GM21515 (cell line): ENCODE measurements around the gene TOMM22.
"Not testable (repeated sequence)": the region's sequence is repeated elsewhere in the genome, so short reads cannot be mapped to it uniquely, and the experiment has no call there.

Experiments
- ATAC-seq: cut with Tn5 transposase; IDR thresholded peaks from one replicate; pipeline ENCODE4 v1.9.1; 2021; ENCODE audit not compliant: unreplicated experiment

The TOMM22 gene

DNA sequence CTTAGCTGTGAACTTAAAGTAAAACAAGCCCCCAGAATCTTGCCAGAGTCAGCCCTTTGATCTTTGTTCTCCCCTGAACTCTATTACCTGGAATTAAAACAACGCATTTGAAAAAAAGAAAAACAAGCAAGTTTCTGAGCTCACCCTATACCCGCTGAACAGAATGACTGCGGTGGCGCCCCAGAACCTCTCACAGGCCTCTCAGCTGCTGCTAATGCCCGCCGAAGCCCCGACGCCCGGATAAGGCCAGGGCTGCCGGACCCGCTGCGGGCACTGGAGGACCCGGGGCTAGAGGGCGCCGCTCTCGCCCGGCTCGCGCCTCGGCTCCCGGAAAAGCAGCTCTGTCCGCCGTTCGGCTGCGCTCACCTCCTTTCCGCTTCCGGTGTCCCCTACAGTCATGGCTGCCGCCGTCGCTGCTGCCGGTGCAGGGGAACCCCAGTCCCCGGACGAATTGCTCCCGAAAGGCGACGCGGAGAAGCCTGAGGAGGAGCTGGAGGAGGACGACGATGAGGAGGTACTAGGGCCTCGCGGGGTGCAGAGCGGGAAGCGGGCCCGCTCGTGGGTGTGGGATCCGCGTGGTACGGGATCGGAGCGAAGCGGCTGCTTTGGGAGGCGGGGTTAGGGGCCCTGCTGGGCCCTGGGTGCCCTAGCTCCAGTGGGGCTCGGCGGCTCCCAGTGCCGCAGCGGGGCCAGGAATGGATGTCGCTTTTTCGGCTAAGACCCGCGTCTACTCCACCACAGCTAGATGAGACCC, at the start of gene TOMM22:
TOMM22 (plus strand) TSS at position 376 of the 754 bp plus-strand sequence; CDS start at position 398, 22 bp downstream.
- ATAC-seq = peak; percentile 83

DNA sequence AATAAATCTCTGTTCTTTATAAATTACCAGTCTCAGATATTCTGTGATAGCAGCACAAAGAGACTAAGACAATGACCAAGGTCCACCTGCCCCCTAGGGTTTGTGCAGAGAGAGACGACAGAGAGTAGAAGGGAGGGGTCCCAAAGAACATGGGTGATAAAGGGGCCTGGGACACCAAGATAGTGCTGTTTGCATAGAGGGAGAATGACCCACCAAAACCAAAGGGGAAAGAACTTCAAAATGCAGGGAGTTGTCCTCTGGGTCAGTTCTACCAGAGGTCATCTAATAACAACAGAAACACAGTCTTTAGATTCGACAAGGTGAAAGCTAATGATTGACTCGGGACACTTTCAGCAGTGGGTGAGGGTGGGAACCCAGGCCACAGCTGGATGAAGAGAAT, 49.2 kb upstream of the TOMM22 start:
- no peak for ATAC-seq

- ATAC-seq = no peak
These were observed 43.5 kb upstream of the TOMM22 start for GRCh38 chr22:38638216-38638615.

DNA sequence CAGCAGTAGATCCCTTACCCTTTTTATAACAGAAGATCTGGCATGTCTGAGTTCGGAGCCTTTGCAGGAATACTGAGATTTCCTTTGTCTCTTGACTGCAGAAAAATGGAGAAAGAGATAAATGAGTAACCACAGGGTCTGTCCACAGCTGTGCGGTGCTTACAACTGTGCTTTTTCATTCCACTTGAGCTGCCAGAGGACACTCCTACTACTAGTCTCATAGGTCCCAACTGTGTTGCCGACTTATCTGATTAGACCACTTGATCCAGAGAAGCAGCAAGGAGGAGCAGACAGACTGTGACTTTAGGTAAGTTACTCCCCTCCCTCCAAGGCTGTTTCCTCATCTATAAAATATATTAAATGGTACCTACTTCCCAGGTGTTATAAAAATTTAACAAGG, 43.0 kb upstream of the TOMM22 start:
- no peak for ATAC-seq

- ATAC-seq = no peak
These were observed 40.2 kb upstream of the TOMM22 start for GRCh38 chr22:38641476-38642040.

DNA sequence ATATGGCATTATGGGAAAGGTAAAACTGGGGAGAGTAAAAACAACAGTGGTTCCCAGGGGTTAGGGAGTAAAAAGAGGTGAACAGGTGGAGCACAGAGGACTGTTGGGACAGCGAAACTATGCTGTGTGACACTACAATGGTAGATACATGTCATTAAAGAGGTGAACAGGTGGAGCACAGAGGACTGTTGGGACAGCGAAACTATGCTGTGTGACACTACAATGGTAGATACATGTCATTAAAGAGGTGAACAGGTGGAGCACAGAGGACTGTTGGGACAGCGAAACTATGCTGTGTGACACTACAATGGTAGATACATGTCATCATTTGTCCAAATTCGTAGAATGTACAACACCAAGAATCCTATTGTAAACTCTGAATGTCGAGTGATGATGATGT, 37.5 kb upstream of the TOMM22 start:
- not testable (repeated sequence) for ATAC-seq

- ATAC-seq = no peak
These were observed 36.3 kb upstream of the TOMM22 start for GRCh38 chr22:38645430-38645829.

DNA sequence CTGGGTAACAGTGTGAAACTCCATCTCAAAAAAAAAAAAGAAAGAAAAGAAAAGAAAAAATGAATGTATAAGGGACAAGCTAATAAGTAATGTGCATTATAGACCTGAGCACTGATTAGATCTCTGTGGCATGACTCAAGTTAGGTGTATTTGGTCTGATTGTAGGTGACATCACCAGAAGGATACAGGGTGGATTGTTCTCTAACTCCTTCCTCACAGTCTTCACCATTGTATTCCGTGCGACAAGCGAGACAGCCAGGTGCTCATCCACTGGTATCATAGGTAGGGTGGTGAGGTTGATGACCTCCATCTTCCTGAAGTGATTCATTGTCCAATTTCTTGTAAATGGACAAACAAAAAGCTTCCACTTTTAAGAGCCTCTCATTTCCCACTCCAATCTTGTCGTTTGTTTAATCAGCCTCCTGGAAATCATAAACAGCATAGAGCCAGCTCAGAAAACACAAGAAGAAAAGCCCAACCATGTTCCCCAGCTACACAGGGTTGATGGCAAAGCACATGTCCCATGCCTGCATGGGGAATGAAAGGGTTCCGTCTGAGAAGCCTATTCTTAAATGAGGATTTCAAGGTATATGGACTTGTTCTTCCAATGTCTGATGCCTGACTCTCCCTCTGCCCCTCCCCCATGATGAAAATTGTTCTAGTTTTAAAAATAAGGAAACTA, 31.8 kb upstream of the TOMM22 start:
- no peak for ATAC-seq

GRCh38 chr22:38652859-38653258, 28.9 kb upstream of the TOMM22 start:
- no peak for ATAC-seq

- no peak for ATAC-seq
These were observed 28.0 kb upstream of the TOMM22 start for GRCh38 chr22:38653741-38654140.

DNA sequence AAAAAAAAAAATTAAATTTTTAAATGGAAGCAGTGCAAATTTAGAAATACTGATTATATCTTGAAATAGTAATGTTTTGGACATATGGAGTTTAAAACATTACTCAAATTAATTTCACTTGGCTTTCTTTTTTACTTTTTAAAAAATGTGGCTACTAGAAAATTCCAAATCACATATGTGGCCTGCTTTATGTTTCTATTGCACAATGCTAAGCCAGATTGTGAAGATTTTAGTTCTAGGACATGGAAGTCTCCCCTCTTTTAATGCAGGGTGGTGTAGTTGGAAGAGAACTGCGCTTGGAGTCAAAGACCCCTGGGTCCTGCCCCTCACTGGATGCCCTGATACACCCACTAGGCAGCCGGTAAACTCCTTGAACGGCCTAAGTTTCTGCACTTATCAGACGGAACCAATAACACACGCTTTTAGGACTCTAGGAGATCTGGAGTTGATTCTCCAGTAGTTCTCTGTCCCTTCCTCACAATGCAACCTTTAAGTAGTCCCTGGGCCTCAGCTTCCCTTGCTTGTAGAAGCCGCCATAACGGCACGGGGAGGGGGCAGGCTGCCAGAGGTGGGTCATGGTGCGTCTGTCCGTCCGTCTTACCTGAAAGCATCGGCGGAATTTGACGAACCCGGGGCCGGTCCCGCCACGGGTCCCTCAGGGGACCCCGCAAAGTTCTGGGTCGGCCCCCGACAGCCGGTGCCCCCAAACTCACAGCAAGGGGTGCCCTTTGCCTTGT, 26.1 kb upstream of the TOMM22 start:
- ATAC-seq = no peak

DNA sequence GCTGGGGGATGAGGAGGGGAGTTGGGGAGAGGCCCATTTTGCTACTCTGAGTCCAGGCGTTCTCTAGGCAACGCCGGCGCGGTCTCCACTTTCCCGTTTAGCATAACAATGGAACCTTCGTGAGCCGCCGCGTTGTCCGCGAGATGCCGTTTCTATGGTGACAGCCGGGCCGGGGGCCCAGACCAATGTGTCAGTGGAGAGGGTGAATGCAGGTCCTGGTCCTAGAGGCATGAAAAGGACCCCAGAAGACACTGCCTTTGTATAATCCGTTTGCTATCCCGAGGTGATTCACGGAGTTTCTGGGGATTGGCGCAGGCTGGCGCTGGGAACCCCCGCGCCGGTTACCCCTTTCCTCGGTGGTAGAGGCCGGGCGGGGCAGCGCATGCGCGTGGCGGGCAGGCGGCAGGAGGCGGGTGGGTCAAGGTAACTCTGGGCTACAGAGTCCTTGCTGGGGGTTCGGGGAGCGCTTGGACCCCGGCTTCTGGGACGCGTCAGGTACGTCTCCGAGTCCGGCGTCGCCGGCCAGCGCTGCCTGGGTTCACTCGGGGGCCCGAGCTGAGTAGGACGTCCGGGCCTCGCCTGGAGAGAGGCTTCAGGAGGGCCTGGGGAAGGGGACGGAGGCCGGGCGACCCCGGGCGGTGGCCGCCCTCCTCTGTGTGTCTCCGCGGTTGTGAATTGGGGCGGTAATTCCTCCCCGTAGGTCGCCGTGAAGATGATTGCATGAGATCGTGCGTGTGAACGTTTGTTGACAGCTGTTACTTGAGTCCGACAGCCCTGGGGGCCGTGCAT, 25.3 kb upstream of the TOMM22 start, which contains the start of the genes CBY1 and FAM227A:
CBY1 (plus strand) TSS at position 383 of the 789 bp plus-strand sequence. CDS start 11,417 bp downstream, outside the sequence.
FAM227A (minus strand) TSS at position 137 of the 789 bp plus-strand sequence. CDS start 6,224 bp downstream, outside the sequence.
- ATAC-seq = peak; percentile 62

- no peak for ATAC-seq
These were observed 24.5 kb upstream of the TOMM22 start for GRCh38 chr22:38657045-38657909.

- ATAC-seq = no peak
These were observed 6.9 kb upstream of the TOMM22 start for GRCh38 chr22:38674888-38675287.

DNA sequence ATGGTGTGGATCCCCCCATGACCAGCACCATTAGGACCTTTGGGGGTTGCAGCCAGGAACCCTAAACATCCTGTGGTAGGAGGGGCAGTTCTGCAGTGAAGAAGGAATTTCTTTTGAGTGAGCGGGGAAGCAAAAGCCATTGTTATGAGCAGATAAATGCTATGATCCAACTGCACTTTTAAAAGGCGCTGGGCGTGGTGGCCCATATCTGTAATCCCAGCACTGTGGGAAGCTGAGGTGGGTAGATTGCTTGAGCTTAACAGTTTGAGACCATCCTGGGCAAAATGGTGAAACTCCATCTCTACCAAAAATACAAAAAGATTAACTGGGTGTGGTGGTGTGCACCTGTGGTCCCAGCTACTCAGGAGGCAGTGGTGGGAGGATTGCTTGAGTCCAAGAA, 5.9 kb upstream of the TOMM22 start:
- no peak for ATAC-seq

- ATAC-seq = no peak
These were observed 3.1 kb downstream of the TOMM22 start for GRCh38 chr22:38684895-38685294.

DNA sequence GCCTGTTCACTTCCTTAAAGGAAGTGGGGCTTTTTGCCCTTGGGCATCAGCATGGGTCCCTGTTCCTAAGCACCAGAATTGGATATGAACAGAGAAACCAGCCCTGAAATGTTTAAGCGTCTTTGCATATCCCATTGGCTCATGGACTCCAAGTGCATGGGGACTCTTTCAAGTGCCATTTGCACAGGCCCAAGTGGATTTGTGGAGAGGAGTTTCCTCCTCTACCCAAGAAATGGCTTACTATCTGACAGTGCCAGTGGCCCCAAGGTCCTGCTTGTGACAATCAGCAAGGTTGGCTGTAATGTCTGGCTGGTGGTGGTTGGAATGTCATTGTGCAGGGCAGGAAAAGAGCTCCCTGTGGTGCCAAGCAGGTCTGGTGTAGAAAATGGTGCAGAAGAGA, 4.0 kb downstream of the TOMM22 start:
- ATAC-seq = no peak

DNA sequence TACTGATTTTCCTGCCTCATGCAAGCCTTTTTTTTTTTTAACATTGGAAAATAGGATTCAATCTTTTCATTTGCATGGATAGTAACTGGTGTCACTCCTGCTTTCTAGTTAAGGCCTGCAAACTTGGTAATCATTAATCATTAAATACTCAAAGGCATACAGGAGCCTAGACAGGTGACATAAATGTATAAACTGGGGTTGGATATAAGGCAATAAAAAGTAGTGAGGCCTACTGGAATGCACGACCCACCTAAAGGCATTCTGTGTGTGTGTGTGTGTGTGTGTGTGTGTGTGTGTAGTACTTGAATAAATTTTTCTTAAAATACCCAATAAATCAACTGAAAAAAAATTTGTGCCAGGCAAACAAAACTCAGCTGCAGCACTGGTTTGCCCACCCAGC, 7.9 kb downstream of the TOMM22 start:
- no peak for ATAC-seq

GRCh38 chr22:38694049-38694448, 12.3 kb downstream of the TOMM22 start:
- ATAC-seq = no peak
